ENCODE measurements around the gene LARGE1.

DNA sequence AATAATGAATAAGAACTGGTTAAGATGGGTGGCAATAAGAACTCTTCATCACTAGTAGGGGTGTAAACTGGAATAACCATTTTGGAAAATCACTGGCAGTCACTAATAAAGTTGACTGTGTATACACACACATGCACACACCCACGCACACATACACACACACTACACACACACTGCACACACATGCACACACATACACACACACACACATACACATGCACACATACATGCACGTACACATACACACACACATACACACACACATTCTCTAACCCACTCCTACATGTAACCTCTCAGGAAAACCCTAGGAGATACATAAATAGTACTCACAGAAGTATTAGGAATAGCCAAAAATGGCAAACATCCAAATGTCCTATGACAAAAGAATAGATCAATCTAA is 455.6 kb downstream of the LARGE1 start:
- TF ChIP-seq EP300 (IDR thresholded peaks at IDR 0.05; ENCODE audit: low read depth in 2 of 2, low read length in 2 of 2), result no peak
- no peak for TF ChIP-seq EP300 (CRISPR knock-in tag; IDR thresholded peaks at IDR 0.05; ENCODE audit: borderline replicate concordance)
- TF ChIP-seq, protein P1, sequence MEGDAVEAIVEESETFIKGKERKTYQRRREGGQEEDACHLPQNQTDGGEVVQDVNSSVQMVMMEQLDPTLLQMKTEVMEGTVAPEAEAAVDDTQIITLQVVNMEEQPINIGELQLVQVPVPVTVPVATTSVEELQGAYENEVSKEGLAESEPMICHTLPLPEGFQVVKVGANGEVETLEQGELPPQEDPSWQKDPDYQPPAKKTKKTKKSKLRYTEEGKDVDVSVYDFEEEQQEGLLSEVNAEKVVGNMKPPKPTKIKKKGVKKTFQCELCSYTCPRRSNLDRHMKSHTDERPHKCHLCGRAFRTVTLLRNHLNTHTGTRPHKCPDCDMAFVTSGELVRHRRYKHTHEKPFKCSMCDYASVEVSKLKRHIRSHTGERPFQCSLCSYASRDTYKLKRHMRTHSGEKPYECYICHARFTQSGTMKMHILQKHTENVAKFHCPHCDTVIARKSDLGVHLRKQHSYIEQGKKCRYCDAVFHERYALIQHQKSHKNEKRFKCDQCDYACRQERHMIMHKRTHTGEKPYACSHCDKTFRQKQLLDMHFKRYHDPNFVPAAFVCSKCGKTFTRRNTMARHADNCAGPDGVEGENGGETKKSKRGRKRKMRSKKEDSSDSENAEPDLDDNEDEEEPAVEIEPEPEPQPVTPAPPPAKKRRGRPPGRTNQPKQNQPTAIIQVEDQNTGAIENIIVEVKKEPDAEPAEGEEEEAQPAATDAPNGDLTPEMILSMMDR (CRISPR knock-in tag; IDR thresholded peaks at IDR 0.05), result no peak
- no peak for TF ChIP-seq NR1H2 (CRISPR knock-in tag; IDR thresholded peaks at IDR 0.05; ENCODE audit: borderline replicate concordance, low read depth)
- TF ChIP-seq AKAP8 (CRISPR knock-in tag; IDR thresholded peaks at IDR 0.05), result no peak
- no peak for TF ChIP-seq ATF7 (IDR thresholded peaks at IDR 0.05)
- TF ChIP-seq ATF7 (CRISPR knock-in tag; IDR thresholded peaks at IDR 0.05), result no peak
